GM12872 (cell line): Measurements from ENCODE around the gene DDI2.

Experiments
- TF ChIP-seq, protein P1 (sequence below): IDR thresholded peaks from 3 replicates; pipeline ENCODE4 v1.5.1; 2011; ENCODE audit warnings: low read depth, mild to moderate bottlenecking, low read length, moderate library complexity; ENCODE audit not compliant: insufficient read depth

The DDI2 gene

GRCh38 chr1:15649937-15650336 lies 32.7 kb downstream of the DDI2 start:
- TF ChIP-seq, protein P1, sequence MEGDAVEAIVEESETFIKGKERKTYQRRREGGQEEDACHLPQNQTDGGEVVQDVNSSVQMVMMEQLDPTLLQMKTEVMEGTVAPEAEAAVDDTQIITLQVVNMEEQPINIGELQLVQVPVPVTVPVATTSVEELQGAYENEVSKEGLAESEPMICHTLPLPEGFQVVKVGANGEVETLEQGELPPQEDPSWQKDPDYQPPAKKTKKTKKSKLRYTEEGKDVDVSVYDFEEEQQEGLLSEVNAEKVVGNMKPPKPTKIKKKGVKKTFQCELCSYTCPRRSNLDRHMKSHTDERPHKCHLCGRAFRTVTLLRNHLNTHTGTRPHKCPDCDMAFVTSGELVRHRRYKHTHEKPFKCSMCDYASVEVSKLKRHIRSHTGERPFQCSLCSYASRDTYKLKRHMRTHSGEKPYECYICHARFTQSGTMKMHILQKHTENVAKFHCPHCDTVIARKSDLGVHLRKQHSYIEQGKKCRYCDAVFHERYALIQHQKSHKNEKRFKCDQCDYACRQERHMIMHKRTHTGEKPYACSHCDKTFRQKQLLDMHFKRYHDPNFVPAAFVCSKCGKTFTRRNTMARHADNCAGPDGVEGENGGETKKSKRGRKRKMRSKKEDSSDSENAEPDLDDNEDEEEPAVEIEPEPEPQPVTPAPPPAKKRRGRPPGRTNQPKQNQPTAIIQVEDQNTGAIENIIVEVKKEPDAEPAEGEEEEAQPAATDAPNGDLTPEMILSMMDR: no peak

- TF ChIP-seq, protein P1: no peak
Measured at GRCh38 chr1:15650433-15650832, 33.2 kb downstream of the DDI2 start.

DNA sequence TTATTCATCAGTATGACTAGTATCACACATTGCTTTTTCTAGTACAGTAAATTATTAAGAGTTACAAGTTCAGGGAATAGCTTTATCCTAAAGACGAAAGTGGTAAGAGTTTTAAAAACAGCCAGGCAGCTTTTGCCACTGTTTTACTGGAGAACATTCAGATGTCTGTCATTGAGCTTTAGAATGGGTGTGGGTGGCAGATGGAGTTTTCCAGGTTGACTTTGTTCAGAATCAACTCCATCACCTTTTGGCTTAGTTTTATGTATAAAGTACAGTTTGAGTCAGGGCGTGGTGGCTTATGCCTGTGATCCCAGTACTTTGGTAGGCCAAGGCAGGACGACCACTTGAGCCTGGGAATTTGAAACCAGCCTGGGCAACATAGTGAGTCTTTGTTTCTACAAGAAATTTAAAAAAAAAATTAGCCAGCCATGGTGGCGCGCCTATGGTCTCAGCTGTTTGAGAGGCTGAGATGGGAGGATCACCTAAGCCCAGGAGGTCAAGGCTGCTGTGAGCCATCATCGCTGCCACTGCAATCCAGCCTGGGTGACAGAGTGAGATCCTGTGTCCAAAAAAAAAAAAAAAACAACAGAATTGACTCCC lies 36.9 kb downstream of the DDI2 start:
- TF ChIP-seq, protein P1: no peak

GRCh38 chr1:15656464-15656863 lies 39.2 kb downstream of the DDI2 start:
- TF ChIP-seq, protein P1: no peak

- TF ChIP-seq, protein P1: no peak
Measured at GRCh38 chr1:15657021-15657420, 39.8 kb downstream of the DDI2 start.

- TF ChIP-seq, protein P1: no peak
Measured at GRCh38 chr1:15660151-15660550, 42.9 kb downstream of the DDI2 start.

DNA sequence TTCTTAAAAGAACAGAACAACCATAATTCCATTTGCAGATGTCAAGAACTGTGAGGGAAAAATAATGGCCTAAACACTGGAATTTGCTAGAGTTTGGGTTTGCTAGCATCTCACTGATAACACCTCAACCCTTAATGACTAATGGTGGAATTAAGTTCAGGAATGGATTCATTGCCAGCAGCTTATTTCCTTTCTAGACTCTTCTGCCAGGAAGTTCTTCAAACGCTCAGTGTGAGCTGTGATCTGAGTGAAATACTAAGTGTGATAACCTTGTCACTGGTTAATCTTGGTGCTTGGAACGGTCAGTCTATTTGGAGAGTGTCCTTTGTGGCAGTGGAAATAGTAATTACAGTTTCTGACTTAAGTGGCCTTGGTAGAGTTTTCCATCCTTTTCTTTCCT lies 45.2 kb downstream of the DDI2 start:
- TF ChIP-seq, protein P1: no peak
